DND-41 (cell line): ENCODE data around the gene TRIM14.
"Not testable (repeated sequence)": the region's sequence is repeated elsewhere in the genome, so short reads cannot be mapped to it uniquely, and the experiment has no call there.

ENCODE experiments used
- ATAC-seq: fragments of 200-7000 bp; cut with Tn5 transposase; 3 replicates; pipeline ENCODE4 v1.9.1; 2021; ENCODE audit warnings: low read depth; ENCODE audit not compliant: insufficient read depth
- DNase-seq: peaks from one replicate; pipeline ENCODE4 v3.0.0-alpha.2; 2020
- H2AFZ ChIP-seq: 2 replicates; pipeline ENCODE4 v1.6.0; 2012; ENCODE audit warnings: low read depth, low read length
- H3K27ac ChIP-seq: 2 replicates; pipeline ENCODE4 v1.5.1; 2012; ENCODE audit warnings: low read length, inconsistent platforms
- H3K27me3 ChIP-seq: fragments of 200-600 bp; sonication (generic); 2 replicates; pipeline ENCODE4 v1.6.0; 2012; ENCODE audit warnings: low read length, mild to moderate bottlenecking, inconsistent platforms; ENCODE audit not compliant: insufficient read depth, poor library complexity
- H3K36me3 ChIP-seq: 2 replicates; pipeline ENCODE4 v1.5.1; 2012; ENCODE audit warnings: low read length, inconsistent platforms; ENCODE audit not compliant: insufficient read depth
- H3K4me1 ChIP-seq: 2 replicates; pipeline ENCODE4 v1.5.1; 2012; ENCODE audit warnings: mild to moderate bottlenecking, low read length; ENCODE audit not compliant: insufficient read depth
- H3K4me2 ChIP-seq: 2 replicates; pipeline ENCODE4 v1.6.0; 2012; ENCODE audit warnings: mild to moderate bottlenecking, moderate library complexity, low read length, inconsistent platforms; ENCODE audit not compliant: insufficient read depth
- H3K4me3 ChIP-seq, 2 experiments: fragments of 200-600 bp in 1 of 2; shearing (Covaris generic) in 1 of 2; 2 replicates each; pipeline ENCODE4 v1.5.1; 2012 to 2016; ENCODE audit warnings: inconsistent platforms in 2 of 2, low read length in 2 of 2, mild to moderate bottlenecking in 2 of 2, low read depth in 1 of 2, moderate library complexity in 1 of 2
- H3K79me2 ChIP-seq: 2 replicates; pipeline ENCODE4 v1.6.0; 2012; ENCODE audit warnings: low read length, inconsistent platforms; ENCODE audit not compliant: insufficient read depth
- H3K9ac ChIP-seq: 2 replicates; pipeline ENCODE4 v1.6.0; 2012; ENCODE audit warnings: low read depth, mild to moderate bottlenecking, inconsistent platforms, low read length, moderate library complexity
- H3K9me3 ChIP-seq: 2 replicates; pipeline ENCODE4 v1.5.1; 2012; ENCODE audit warnings: low read length, moderate library complexity, mild to moderate bottlenecking, inconsistent platforms; ENCODE audit not compliant: insufficient read depth, severe bottlenecking
- H4K20me1 ChIP-seq: 2 replicates; pipeline ENCODE4 v1.6.0; 2012; ENCODE audit warnings: low read length; ENCODE audit not compliant: insufficient read depth
- CTCF ChIP-seq: IDR thresholded peaks from 2 replicates; pipeline ENCODE4 v1.5.1; 2012; ENCODE audit warnings: borderline replicate concordance, low read length, moderate library complexity, mild to moderate bottlenecking; ENCODE audit not compliant: poor library complexity, severe bottlenecking; ENCODE audit errors: extremely low read depth
- EZH2 ChIP-seq: IDR thresholded peaks from 3 replicates; pipeline ENCODE4 v1.6.1; 2012; ENCODE audit warnings: borderline replicate concordance, low read depth, mild to moderate bottlenecking, moderate library complexity, low read length, inconsistent platforms; ENCODE audit not compliant: severe bottlenecking

The TRIM14 gene

DNA sequence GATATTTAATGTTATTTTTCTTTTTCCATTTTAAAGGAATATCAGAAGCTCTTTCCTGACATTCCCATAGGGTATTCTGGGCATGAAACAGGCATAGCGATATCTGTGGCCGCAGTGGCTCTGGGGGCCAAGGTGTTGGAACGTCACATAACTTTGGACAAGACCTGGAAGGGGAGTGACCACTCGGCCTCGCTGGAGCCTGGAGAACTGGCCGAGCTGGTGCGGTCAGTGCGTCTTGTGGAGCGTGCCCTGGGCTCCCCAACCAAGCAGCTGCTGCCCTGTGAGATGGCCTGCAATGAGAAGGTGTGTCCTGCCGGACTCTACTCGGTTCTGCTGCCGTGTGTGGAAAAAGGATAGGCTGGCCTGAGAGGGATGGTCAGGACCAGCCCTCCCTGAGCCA lies 38.2 kb downstream of the TRIM14 start:
- Histone ChIP-seq H3K4me1 (no peaks in the 10 kb centered on the region), H3K36me3 (peaks cover 65% of the 10 kb centered on the region), H3K4me3 (no peak overlapping the region), H3K9me3 (no peaks in the 10 kb centered on the region), H3K27ac (no peak overlapping the region), H3K79me2 (no peaks in the 10 kb centered on the region), H3K4me2 (no peak overlapping the region), H3K9ac (no peak overlapping the region), H4K20me1 (no peaks in the 10 kb centered on the region), H2AFZ (no peak overlapping the region), H3K27me3 (no peaks in the 10 kb centered on the region)
- ATAC-seq, result no peak
- DNase-seq, result no peak
- no peak for TF ChIP-seq EZH2
- no peak for TF ChIP-seq CTCF

GRCh38 chr9:98080326-98080725 lies 38.7 kb downstream of the TRIM14 start:
- ATAC-seq (no peak), DNase-seq (no peak)
- no peaks in the 10 kb centered on the region for H3K4me1 ChIP-seq
- peaks cover 64% of the 10 kb centered on the region for H3K36me3 ChIP-seq
- H3K9ac ChIP-seq, result no peak overlapping the region
- H3K27ac ChIP-seq, result no peak overlapping the region
- no peak for TF ChIP-seq EZH2
- TF ChIP-seq CTCF, result no peak
- no peaks in the 10 kb centered on the region for H3K27me3 ChIP-seq
- no peak overlapping the region for H3K4me2 ChIP-seq
- no peaks in the 10 kb centered on the region for H3K79me2 ChIP-seq
- H3K4me3 ChIP-seq, result no peak overlapping the region
- no peak overlapping the region for H2AFZ ChIP-seq
- H3K9me3 ChIP-seq, result no peaks in the 10 kb centered on the region
- H4K20me1 ChIP-seq, result no peaks in the 10 kb centered on the region

GRCh38 chr9:98078895-98079294 lies 40.1 kb downstream of the TRIM14 start:
- Histone ChIP-seq H3K27me3 (no peaks in the 10 kb centered on the region), H3K4me1 (peaks cover 8% of the 10 kb centered on the region), H2AFZ (no peak overlapping the region), H3K4me3 (no peak overlapping the region), H3K79me2 (0 out of 2 replicates have a peak, but pooled peaks cover 6% of the 10 kb centered on the region), H3K4me2 (no peak overlapping the region), H3K9me3 (no peaks in the 10 kb centered on the region), H3K27ac (no peak overlapping the region), H3K9ac (no peak overlapping the region), H3K36me3 (peaks cover 50% of the 10 kb centered on the region), H4K20me1 (no peaks in the 10 kb centered on the region)
- ATAC-seq, result no peak
- DNase-seq, result no peak
- no peak for TF ChIP-seq EZH2
- TF ChIP-seq CTCF, result no peak

GRCh38 chr9:98076514-98076890 lies 42.5 kb downstream of the TRIM14 start:
- not testable (repeated sequence) for H3K79me2 ChIP-seq, DNase-seq, H3K27me3 ChIP-seq, H3K27ac ChIP-seq, H2AFZ ChIP-seq, H3K9me3 ChIP-seq, H3K4me2 ChIP-seq, H4K20me1 ChIP-seq, H3K4me1 ChIP-seq, ATAC-seq, H3K9ac ChIP-seq, H3K4me3 ChIP-seq
- H3K36me3 ChIP-seq, result peaks cover 28% of the 10 kb centered on the region
